Heart right ventricle (tissue), 16 donors: Measurements from ENCODE around the gene ZNF148. TPM values are rescaled to one million over a fixed set of nuclear protein-coding genes. Genes with fewer than 3 reads are reported as not detected.

Source experiments
- ATAC-seq, 8 donors: fragments of 200-7000 bp; cut with Tn5 transposase; one replicate each; pipeline ENCODE4 v1.9.1; 2020; ENCODE audit warnings: mild to moderate bottlenecking in 8 of 8, moderate library complexity in 8 of 8, moderate number of reproducible peaks in 1 of 8
- DNase-seq, 2 donors: peaks; one replicate each; pipeline ENCODE4 v3.0.0-alpha.2; 2020
- H3K27ac ChIP-seq, 10 donors: fragments of 200-600 bp; sonication (generic) in 2 of 10; one replicate each; pipeline versions ENCODE4 v1.5.0 to v1.8.0; 2020 to 2022; ENCODE audit warnings: mild to moderate bottlenecking in 3 of 10
- H3K27me3 ChIP-seq, 7 donors: fragments of 200-600 bp; one replicate each; pipeline ENCODE4 v1.8.0; 2021 to 2022; ENCODE audit warnings: mild to moderate bottlenecking in 2 of 7
- H3K36me3 ChIP-seq, 9 donors: fragments of 200-600 bp; sonication (generic) in 1 of 9; one replicate each; pipeline versions ENCODE4 v1.5.0 to v1.8.0; 2020 to 2022; ENCODE audit warnings: mild to moderate bottlenecking in 2 of 9
- H3K4me1 ChIP-seq, 9 donors: fragments of 200-600 bp; sonication (generic) in 1 of 9; one replicate each; pipeline versions ENCODE4 v1.5.0 to v1.8.0; 2020 to 2022; ENCODE audit warnings: mild to moderate bottlenecking in 4 of 9
- H3K4me3 ChIP-seq, 10 donors: fragments of 200-600 bp; sonication (generic) in 2 of 10; one replicate each; pipeline versions ENCODE4 v1.5.0 to v1.8.0; 2020 to 2022; ENCODE audit warnings: mild to moderate bottlenecking in 7 of 10, moderate library complexity in 2 of 10
- H3K9me3 ChIP-seq, 11 donors: fragments of 200-600 bp in 10 of 11; sonication (generic) in 2 of 11; one replicate each; pipeline versions ENCODE4 v1.5.0 to v1.8.0; 2013 to 2022; ENCODE audit warnings: mild to moderate bottlenecking in 2 of 11, control low read depth in 1 of 11, moderate library complexity in 1 of 11
- CTCF ChIP-seq, 9 donors: fragments of 200-600 bp; sonication (generic) in 2 of 9; IDR thresholded peaks; one replicate each; pipeline versions ENCODE4 v1.5.0 to v1.8.0; 2021 to 2022; ENCODE audit warnings: antibody characterized with exemption in 9 of 9, mild to moderate bottlenecking in 5 of 9, moderate library complexity in 1 of 9
- WGBS, 2 donors: extraction: QIAGEN DNeasy Blood & Tissue Kit; methylation state at CpG; one replicate each; pipeline ENCODE4 v1.1.7; 2013; ENCODE audit warnings: inconsistent platforms in 1 of 2; 5-methylcytosine and 5-hydroxymethylcytosine counted together
- intact Hi-C, 10 donors: fragments of 100-400 bp; cut with DNase I; formaldehyde crosslinking; loops; one replicate each; pipeline versions ENCODE4 v1.11.1 to v1.14.2; 2022
- long read RNA-seq, 3 donors: library from polyadenylated mRNA; unstranded; transcript quantifications; one replicate each; pipeline ENCODE4 v2.0.0, GENCODE V29; 2020 to 2021
- polyA plus RNA-seq, 2 donors: library from polyadenylated mRNA; stranded (reverse); fragments of 200-250 nt; gene quantifications; one replicate each; pipeline ENCODE4 v1.2.3, GENCODE V29; 2013
- total RNA-seq, 10 donors: library from RNA; stranded (reverse); fragmentation: NEBNext Ultra II Directional in 3 of 10; extraction: Animal tissue kit (Norgen Biotek cat#: 25700) in 3 of 10; gene quantifications; one replicate each; pipeline versions ENCODE4 v1.2.1 to v1.2.4, GENCODE V29; 2021 to 2023
- donor health status: Arrhythmogenic right ventricular cardiomyopathy.
- donor health status: ischemic (EF 13 %, LVEDD 7.1; RV severe dilation, severe dysfunction).
- donor health status: healthy with polysubstance abuse.
- donor health status: DM: no; HTN: yes; CAD: no.
- donor health status: DM: no; HTN: no; CAD: no.
- donor health status: ischemic (EF 25% LVEDD 6.9; RV normal size, moderate dysfunction).
- donor health status: ischemic (EF 25% LVEDD 5.7; RV mildly dilated, moderate dysfunction).
- donor health status: healthy.
- donor health status: DM: yes; HTN: yes; CAD: no.
- donor health status: Ischemic cardiomyopathy.
- donor health status: ischemic (EF 35%, LVEDD 5.7; RV mildly dilated, moderate dysfunction).
- donor health status: nonischemic (EF 11% LVEDD 7.7; RV severe dilation, severe dysfunction).
- donor health status: DM: yes; HTN: yes; CAD: no.
- donor health status: PGD.
- donor health status: ischemic (EF 29% LVEDD 5.4; RV normal size, mild dysfunction).
- donor health status: nonischemic (EF 23%, LVEDD 6.1; RV moderate dilation, normal function).

Gene ZNF148
- total RNA-seq (10 to 100 TPM; 33.5 to 59.6 (median 46.1) TPM), polyA plus RNA-seq (1 to 10 TPM; 2.9 to 4.8 TPM)
- long read RNA-seq, donor 1, full-length matches to known transcripts = 13 of 30 reads
- long read RNA-seq, donor 1, partial matches to known transcripts = 1 of 30 reads
- long read RNA-seq, donor 1, other reads (novel, unspliced or antisense) = 16 of 30 reads
- long read RNA-seq, donor 2, full-length matches to known transcripts = 19 of 49 reads
- long read RNA-seq, donor 2, partial matches to known transcripts = 1 of 49 reads
- long read RNA-seq, donor 2, other reads (novel, unspliced or antisense) = 29 of 49 reads
- long read RNA-seq, donor 3, full-length matches to known transcripts = 25 of 54 reads
- long read RNA-seq, donor 3, partial matches to known transcripts = 2 of 54 reads
- long read RNA-seq, donor 3, other reads (novel, unspliced or antisense) = 27 of 54 reads

GRCh38 chr3:125374996-125375941 is at the start of gene ZNF148:
Gene ZNF148 (minus strand): TSS chr3:125375325. CDS start chr3:125313640, 61,685 bp downstream.
- Histone ChIP-seq H3K36me3 (peaks cover 0 to 10% (median 0%) of the 10 kb centered on the region in 9 donors), H3K4me3 (peak within 1 kb of the TSS; percentile 63 to 88 (median 72)), H3K9me3 (no peaks in the 10 kb centered on the region), H3K27ac (peak within 1 kb of the TSS; percentile 59 to 98 (median 94)), H3K4me1 (peaks cover 9 to 40% (median 23%) of the 10 kb centered on the region in 9 donors), H3K27me3 (no peaks in the 10 kb centered on the region)
- TF ChIP-seq CTCF (IDR thresholded peaks at IDR 0.05) = peak in 4 of 9 donors; percentile 9 to 31 (median 14)
- WGBS, 2 donors = 1 to 2% methylated on average over 61 to 69 of the region's 69 CpGs
- ATAC-seq (peak; percentile 98 to 99 (median 99)), DNase-seq (peak; percentile 92 to 93)
- intact Hi-C loops = loop anchor here in 2 of 10 donors (5.0 to 10.0 kb wide), 2 partner anchors 140 to 378 kb away; no protein-coding TSS in a partner anchor

GRCh38 chr3:125418306-125418705 is 43.2 kb upstream of the ZNF148 start:
- no peak overlapping the region for H3K27ac ChIP-seq
- intact Hi-C loops = loop anchor here in 1 of 10 donors (10.0 kb wide), 1 partner anchor 214 kb away; no protein-coding TSS in a partner anchor
- no peaks in the 10 kb centered on the region for H3K36me3 ChIP-seq
- no peaks in the 10 kb centered on the region for H3K4me1 ChIP-seq
- no peak overlapping the region for H3K4me3 ChIP-seq
- DNase-seq (no peak), ATAC-seq (no peak)
- no peaks in the 10 kb centered on the region for H3K27me3 ChIP-seq
- no peak for TF ChIP-seq CTCF (IDR thresholded peaks at IDR 0.05)
- WGBS, 2 donors = 88 to 90% methylated on average over 4 of the region's 4 CpGs
- H3K9me3 ChIP-seq = peaks cover 0 to 9% (median 0%) of the 10 kb centered on the region in 11 donors

DNA sequence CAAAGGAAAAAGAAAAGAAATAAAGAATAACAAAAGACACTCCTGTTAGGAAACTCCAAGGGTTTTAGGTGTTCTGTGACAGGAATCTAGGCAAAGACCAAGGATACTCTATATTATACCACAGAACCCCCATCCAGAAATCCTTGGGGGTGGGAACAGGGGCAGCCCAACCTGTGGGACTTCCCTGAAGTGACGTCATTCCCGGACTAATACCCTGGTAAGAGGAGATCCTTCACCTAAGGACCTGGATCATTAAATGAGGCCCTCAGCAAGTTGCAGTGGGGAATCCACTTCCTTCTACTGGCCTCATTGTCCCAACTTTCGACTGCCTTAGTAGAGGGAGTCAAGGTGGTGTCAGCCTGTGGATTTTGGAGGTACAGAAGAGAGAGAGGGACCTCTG is 41.1 kb upstream of the ZNF148 start:
- H3K9me3 ChIP-seq = peaks cover 0 to 9% (median 0%) of the 10 kb centered on the region in 11 donors
- TF ChIP-seq CTCF (IDR thresholded peaks at IDR 0.05) = no peak
- H3K27me3 ChIP-seq = no peaks in the 10 kb centered on the region
- DNase-seq (no peak), ATAC-seq (no peak)
- intact Hi-C loops = loop anchor here in 1 of 10 donors (10.0 kb wide), 1 partner anchor 211 kb away; no protein-coding TSS in a partner anchor
- no peaks in the 10 kb centered on the region for H3K36me3 ChIP-seq
- no peak overlapping the region for H3K27ac ChIP-seq
- H3K4me3 ChIP-seq = no peak overlapping the region
- no peaks in the 10 kb centered on the region for H3K4me1 ChIP-seq
- 81 to 85% methylated on average over 3 of the region's 3 CpGs for WGBS, 2 donors

DNA sequence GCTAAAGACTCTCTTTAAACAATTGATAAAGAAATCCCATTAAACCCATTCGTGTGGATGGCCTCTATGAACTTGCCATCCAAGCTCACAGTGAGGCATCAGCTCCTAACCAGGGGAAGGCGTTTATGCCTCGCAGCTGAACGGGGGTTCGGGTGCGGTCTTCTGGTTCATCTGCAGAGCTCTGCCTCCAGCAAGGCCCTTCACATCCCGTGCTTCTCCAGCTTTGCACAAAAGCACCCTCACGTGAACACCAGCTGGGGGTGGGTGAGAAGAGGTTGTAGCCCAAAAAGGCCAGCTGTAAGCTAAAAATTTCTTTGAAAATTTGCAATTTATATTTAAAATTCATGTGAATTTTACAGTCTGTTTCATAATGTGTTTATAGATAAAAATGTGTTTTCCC is 39.5 kb upstream of the ZNF148 start:
- no peak overlapping the region for H3K27ac ChIP-seq
- peaks cover 0 to 9% (median 0%) of the 10 kb centered on the region in 11 donors for H3K9me3 ChIP-seq
- 74 to 83% methylated on average over 8 of the region's 8 CpGs for WGBS, 2 donors
- no peak for ATAC-seq
- DNase-seq = no peak
- intact Hi-C loops = loop anchor here in 1 of 10 donors (10.0 kb wide), 1 partner anchor 210 kb away; no protein-coding TSS in a partner anchor
- no peaks in the 10 kb centered on the region for H3K27me3 ChIP-seq
- TF ChIP-seq CTCF (IDR thresholded peaks at IDR 0.05) = no peak
- H3K4me1 ChIP-seq = no peaks in the 10 kb centered on the region
- no peaks in the 10 kb centered on the region for H3K36me3 ChIP-seq
- H3K4me3 ChIP-seq = no peak overlapping the region
